HepG2 (cell line): ENCODE data around the gene ZNF678. TPM values are rescaled to one million over a fixed set of nuclear protein-coding genes. Genes with fewer than 3 reads are reported as not detected.

Experiments
- ATAC-seq: fragments of 200-7000 bp; cut with Tn5 transposase; 3 replicates; pipeline ENCODE4 v1.9.1; 2020; ENCODE audit warnings: mild to moderate bottlenecking, moderate library complexity
- BruUV-seq: library from RNA; stranded (reverse); fragments of 400-500 nt; replicated peaks from 2 replicates; lab custom pipeline; 2021; lab: Mats Ljungman, UMichigan
- CTCF ChIA-PET: fragments of 300-600 bp; formaldehyde crosslinking; extraction: SDS; loops from one replicate; lab custom pipeline; 2021; ENCODE audit warnings: low total read pairs, inconsistent platforms, low intra/inter-chr PET ratio; lab: Yijun Ruan, JAX
- POLR2A ChIA-PET: fragments of 350-600 bp; sonication (Branson Sonifier 250); formaldehyde crosslinking; loops from one replicate; lab custom pipeline; 2020; ENCODE audit warnings: antibody characterized with exemption, inconsistent platforms; lab: Yijun Ruan, JAX
- DNase-seq: peaks from one replicate; pipeline ENCODE4 v3.0.0-alpha.2; 2015; ENCODE audit warnings: low spot score
- FAIRE-seq: peaks from 3 replicates; lab custom pipeline; 2011; peaks lifted over from hg19 to GRCh38; lab: Jason Lieb, UNC
- H2AFZ ChIP-seq: one replicate; pipeline ENCODE4 v1.6.1; 2011; ENCODE audit warnings: low read length, inconsistent platforms
- H3K27ac ChIP-seq: fragments of 300-600 bp; 3 replicates; pipeline ENCODE4 v1.8.0; 2011; ENCODE audit warnings: mixed run types, mild to moderate bottlenecking, mixed read lengths, low read length, inconsistent platforms; ENCODE audit not compliant: insufficient read depth; ENCODE audit errors: extremely low read length
- H3K27me3 ChIP-seq, 2 experiments: fragments of 200-600 bp in 1 of 2; 2 replicates in 1 of 2; 3 replicates in 1 of 2; pipeline versions ENCODE4 v1.6.0 to v1.8.0; 2011; ENCODE audit warnings: low read length in 2 of 2, mild to moderate bottlenecking in 2 of 2, moderate library complexity in 2 of 2, inconsistent platforms in 1 of 2; ENCODE audit not compliant: insufficient read depth in 2 of 2, control insufficient read depth in 1 of 2
- H3K36me3 ChIP-seq, 2 experiments: fragments of 200-600 bp in 1 of 2; replicated peaks in 1 of 2; 2 replicates in 1 of 2; 3 replicates in 1 of 2; pipeline versions ENCODE4 v1.5.1 to v1.8.0; 2011; ENCODE audit warnings: low read length in 2 of 2, inconsistent platforms in 1 of 2; ENCODE audit not compliant: insufficient read depth in 2 of 2, control insufficient read depth in 1 of 2
- H3K4me1 ChIP-seq: 2 replicates; pipeline ENCODE4 v1.5.1; 2012; ENCODE audit warnings: low read length, inconsistent platforms; ENCODE audit not compliant: insufficient read depth
- H3K4me2 ChIP-seq: 2 replicates; pipeline ENCODE4 v1.6.0; 2011; ENCODE audit warnings: low read depth, low read length, inconsistent platforms
- H3K4me3 ChIP-seq, 3 experiments: fragments of 200-600 bp in 1 of 3; sonication (generic), shearing (Covaris generic) in 1 of 3; replicated peaks in 1 of 3; 2 replicates each; pipeline ENCODE4 v1.5.1; 2011 to 2016; ENCODE audit warnings: low read length in 3 of 3, inconsistent platforms in 2 of 3, low read depth in 2 of 3, mild to moderate bottlenecking in 2 of 3, control low read depth in 1 of 3, mixed read lengths in 1 of 3; ENCODE audit not compliant: insufficient read depth in 1 of 3
- H3K79me2 ChIP-seq: one replicate; pipeline ENCODE4 v1.6.1; 2011; ENCODE audit warnings: low read length, inconsistent platforms; ENCODE audit not compliant: insufficient read depth
- H3K9ac ChIP-seq: 2 replicates; pipeline ENCODE4 v1.6.0; 2011; ENCODE audit warnings: mild to moderate bottlenecking, low read depth, low read length, inconsistent platforms; ENCODE audit not compliant: insufficient read depth
- H3K9me3 ChIP-seq: 2 replicates; pipeline ENCODE4 v1.5.1; 2012; ENCODE audit warnings: mild to moderate bottlenecking, low read length
- H4K20me1 ChIP-seq: 2 replicates; pipeline ENCODE4 v1.6.0; 2011; ENCODE audit warnings: inconsistent platforms, mild to moderate bottlenecking, low read length, moderate library complexity; ENCODE audit not compliant: insufficient read depth
- AKNA ChIP-seq: sonication (generic); formaldehyde crosslinking; IDR thresholded peaks from 2 replicates; pipeline ENCODE4 v1.4.0; 2020; ENCODE audit warnings: missing genetic modification reagents, borderline replicate concordance
- ARHGAP35 ChIP-seq: sonication (generic); formaldehyde crosslinking; IDR thresholded peaks from 2 replicates; pipeline ENCODE4 v1.9.0; 2022; ENCODE audit warnings: mild to moderate bottlenecking, inconsistent platforms, moderate library complexity, missing genetic modification reagents, borderline replicate concordance
- CENPBD1 ChIP-seq: sonication (generic); formaldehyde crosslinking; IDR thresholded peaks from 2 replicates; pipeline ENCODE4 v1.8.0; 2022; ENCODE audit warnings: missing genetic modification reagents, low read depth, mild to moderate bottlenecking, borderline replicate concordance
- CREB1 ChIP-seq, 2 experiments: fragments of 450-650 bp in 1 of 2; IDR thresholded peaks; 2 replicates each; pipeline ENCODE4 v1.6.1; 2016 to 2017; ENCODE audit warnings: control low read depth in 1 of 2, mild to moderate bottlenecking in 1 of 2, missing compliant biosample characterization in 1 of 2, missing genetic modification characterization in 1 of 2
- HHEX ChIP-seq: IDR thresholded peaks from 2 replicates; pipeline ENCODE4 v1.6.1; 2016; ENCODE audit warnings: control low read depth
- HNRNPL ChIP-seq: fragments of 200-400 bp; formaldehyde crosslinking; IDR thresholded peaks from 2 replicates; pipeline ENCODE4 v1.6.1; 2017; ENCODE audit warnings: mild to moderate bottlenecking, low read depth, low read length
- JARID2 ChIP-seq: sonication (generic); formaldehyde crosslinking; IDR thresholded peaks from 2 replicates; pipeline ENCODE4 v1.8.1; 2023; ENCODE audit warnings: missing genetic modification reagents, inconsistent platforms; ENCODE audit not compliant: insufficient replicate concordance
- MAFG ChIP-seq: sonication (generic); formaldehyde crosslinking; IDR thresholded peaks from 2 replicates; pipeline ENCODE4 v1.5.1; 2020; ENCODE audit warnings: mild to moderate bottlenecking, missing genetic modification reagents
- MYC ChIP-seq: sonication (generic); formaldehyde crosslinking; IDR thresholded peaks from 2 replicates; pipeline ENCODE4 v1.9.0; 2021; ENCODE audit warnings: missing genetic modification reagents, borderline replicate concordance
- PCBP2 ChIP-seq: fragments of 200-400 bp; formaldehyde crosslinking; optimal IDR thresholded peaks from 2 replicates; pipeline ENCODE3; 2018; ENCODE audit warnings: low read length, low read depth; ENCODE audit not compliant: poor library complexity, severe bottlenecking
- ZFP1 ChIP-seq: IDR thresholded peaks from 2 replicates; pipeline ENCODE4 v1.6.1; 2016
- ZNF33A ChIP-seq: sonication (generic); formaldehyde crosslinking; IDR thresholded peaks from 2 replicates; pipeline ENCODE4 v1.5.1; 2020; ENCODE audit warnings: missing genetic modification reagents, mild to moderate bottlenecking, moderate library complexity, borderline replicate concordance
- ZNF619 ChIP-seq: sonication (generic); formaldehyde crosslinking; IDR thresholded peaks from 2 replicates; pipeline ENCODE4 v1.4.0; 2020; ENCODE audit warnings: mild to moderate bottlenecking, missing genetic modification reagents
- ZNF639 ChIP-seq: conservative IDR thresholded peaks from 2 replicates; pipeline ENCODE4 v1.6.1; 2018; ENCODE audit warnings: missing genetic modification reagents
- ZNF777 ChIP-seq: sonication (generic); formaldehyde crosslinking; IDR thresholded peaks from 2 replicates; pipeline ENCODE4 v1.4.0; 2020; ENCODE audit warnings: missing genetic modification reagents
- ZUFSP ChIP-seq: sonication (generic); formaldehyde crosslinking; IDR thresholded peaks from 2 replicates; pipeline ENCODE4 v1.9.0; 2021; ENCODE audit warnings: missing genetic modification reagents, mild to moderate bottlenecking, borderline replicate concordance
- WGBS: methylation state at CpG from one replicate; pipeline ENCODE4 v1.1.6; 2017; ENCODE audit warnings: low lambda C conversion rate; 5-methylcytosine and 5-hydroxymethylcytosine counted together
- in situ Hi-C: cut with HindIII; loops from 2 replicates; pipeline ENCODE4 v1.10.0; 2017; ENCODE audit warnings: low pct_unique_long_range_greater_than_20kb; ENCODE audit not compliant: extremely low pct_ligation_motif_present
- intact Hi-C: fragments of 100-400 bp; cut with micrococcal nuclease; formaldehyde crosslinking; loops from one replicate; pipeline ENCODE4 v1.10.0; 2022; ENCODE audit not compliant: unreplicated experiment
- polyA plus RNA-seq, 8 experiments: library from polyadenylated mRNA; depleted of rRNA in 3 of 8; stranded (reverse) in 7 of 8; unstranded in 1 of 8; fragments of >200 nt; fragmentation: Illumina TruSeq in 4 of 8; extraction: Trizol in 4 of 8; gene quantifications; 2 replicates each; pipeline versions ENCODE4 v1.2.1 to v1.2.3, GENCODE V29; 2011 to 2016; ENCODE audit warnings: low read depth in 4 of 8, missing spikeins in 1 of 8, mixed read lengths in 1 of 8; ENCODE audit not compliant: insufficient read depth in 1 of 8
- total RNA-seq, 5 experiments: library from RNA; depleted of rRNA; stranded (reverse); fragments of >200 nt; fragmentation: Illumina TruSeq; extraction: Trizol; gene quantifications; 2 replicates each; pipeline ENCODE4 v1.2.3, GENCODE V29; 2016; ENCODE audit warnings: low read depth in 1 of 5

The ZNF678 gene
- total and polyA plus RNA-seq, 2 of the 13 experiments (the other 11 are each of a cell fraction or from before 2014, with no cell fraction given): 2.0 to 7.6 TPM

- TF ChIP-seq HHEX (CRISPR knock-in tag): no peak
Observed at GRCh38 chr1:227572752-227573151, 9.4 kb downstream of the ZNF678 start (continued).

GRCh38 chr1:227574926-227575325 is 11.6 kb downstream of the ZNF678 start:
- CTCF ChIA-PET: no interaction called here
- no TSS peak for BruUV-seq
- DNase-seq: no peak
- Histone ChIP-seq H3K27ac (no peak overlapping the region), H3K36me3 (no peaks in the 10 kb centered on the region), H4K20me1 (no peaks in the 10 kb centered on the region), H3K4me2 (no peak overlapping the region), H3K4me1 (peaks cover 14% of the 10 kb centered on the region), H3K79me2 (peaks cover 13% of the 10 kb centered on the region), H3K9me3 (peaks cover 26% of the 10 kb centered on the region; the same call in 1 of the 2 replicates), H3K27me3 (no peaks in the 10 kb centered on the region), H2AFZ (no peak overlapping the region), H3K9ac (no peak overlapping the region), H3K4me3 (no peak overlapping the region)
- in situ Hi-C loops (no loop called here), intact Hi-C loops (no loop called here)
- FAIRE-seq: no peak
- POLR2A ChIA-PET: no interaction called here
- 54% methylated on average over 1 of the region's 1 CpG for WGBS
- no peak for ATAC-seq
- no peak for TF ChIP-seq ARHGAP35 (CRISPR knock-in tag)
- TF ChIP-seq ZNF639 (CRISPR knock-in tag): no peak
- TF ChIP-seq MYC (CRISPR knock-in tag): no peak
- TF ChIP-seq ZNF619 (CRISPR knock-in tag): no peak
- TF ChIP-seq PCBP2: no peak
- no peak for TF ChIP-seq CENPBD1
- TF ChIP-seq AKNA (CRISPR knock-in tag): no peak
- TF ChIP-seq ZFP1: no peak
- TF ChIP-seq ZNF33A (CRISPR knock-in tag): no peak
- TF ChIP-seq JARID2 (CRISPR knock-in tag): no peak
- no peak for TF ChIP-seq HNRNPL
- TF ChIP-seq ZNF777: no peak
- TF ChIP-seq MAFG: no peak
- no peak for TF ChIP-seq ZUFSP (CRISPR knock-in tag)
- TF ChIP-seq CREB1 (IDR thresholded peaks at IDR 0.05): no peak
- no peak for TF ChIP-seq CREB1 (CRISPR knock-in tag; IDR thresholded peaks at IDR 0.05)
